HuH-7.5 (cell line): ENCODE results near the gene PTF1A.

ENCODE experiments used
- DNase-seq: peaks from one replicate; pipeline ENCODE4 v3.0.0; 2011; ENCODE audit warnings: low spot score

The PTF1A gene

DNA sequence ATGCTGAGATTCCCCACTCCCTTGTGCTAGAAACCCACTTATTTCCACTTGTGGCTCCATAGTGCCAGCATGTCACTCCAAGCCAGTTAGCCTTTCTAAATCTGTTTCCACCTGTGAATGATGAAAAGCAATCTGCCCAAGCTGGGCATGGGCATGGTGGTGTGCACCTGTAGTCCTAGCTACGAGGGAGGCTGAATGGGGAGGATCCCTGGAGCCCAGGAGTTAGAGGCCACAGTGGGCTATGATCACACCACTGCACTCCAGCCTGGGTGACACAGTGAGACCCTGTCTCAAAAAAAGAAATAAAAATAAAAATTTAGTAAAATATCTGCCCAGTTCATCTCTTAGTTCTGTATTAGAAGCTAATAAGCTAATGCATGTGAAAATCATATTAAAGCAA, 5.0 kb upstream of the PTF1A start:
- DNase-seq, result no peak

DNA sequence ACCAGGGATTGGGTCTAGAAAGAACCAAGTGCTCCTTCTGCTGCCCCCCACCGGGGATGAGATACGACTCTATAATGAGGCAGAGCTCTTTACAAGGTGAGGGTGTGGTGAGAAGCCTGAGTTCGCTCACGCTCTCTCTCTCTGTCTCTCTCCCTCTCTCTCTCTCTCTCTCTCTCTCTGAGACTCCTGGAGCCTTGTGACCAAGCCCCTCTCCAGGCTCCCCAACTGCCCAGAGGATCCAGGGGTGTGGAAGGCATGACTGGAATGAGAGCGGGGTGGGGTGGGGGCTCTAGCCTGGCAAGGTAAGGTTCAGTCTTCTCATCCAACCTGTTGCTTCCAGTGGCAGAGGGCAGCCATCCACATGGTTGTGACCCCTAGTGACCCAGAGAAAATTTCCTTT, 3.1 kb upstream of the PTF1A start:
- no peak for DNase-seq

DNA sequence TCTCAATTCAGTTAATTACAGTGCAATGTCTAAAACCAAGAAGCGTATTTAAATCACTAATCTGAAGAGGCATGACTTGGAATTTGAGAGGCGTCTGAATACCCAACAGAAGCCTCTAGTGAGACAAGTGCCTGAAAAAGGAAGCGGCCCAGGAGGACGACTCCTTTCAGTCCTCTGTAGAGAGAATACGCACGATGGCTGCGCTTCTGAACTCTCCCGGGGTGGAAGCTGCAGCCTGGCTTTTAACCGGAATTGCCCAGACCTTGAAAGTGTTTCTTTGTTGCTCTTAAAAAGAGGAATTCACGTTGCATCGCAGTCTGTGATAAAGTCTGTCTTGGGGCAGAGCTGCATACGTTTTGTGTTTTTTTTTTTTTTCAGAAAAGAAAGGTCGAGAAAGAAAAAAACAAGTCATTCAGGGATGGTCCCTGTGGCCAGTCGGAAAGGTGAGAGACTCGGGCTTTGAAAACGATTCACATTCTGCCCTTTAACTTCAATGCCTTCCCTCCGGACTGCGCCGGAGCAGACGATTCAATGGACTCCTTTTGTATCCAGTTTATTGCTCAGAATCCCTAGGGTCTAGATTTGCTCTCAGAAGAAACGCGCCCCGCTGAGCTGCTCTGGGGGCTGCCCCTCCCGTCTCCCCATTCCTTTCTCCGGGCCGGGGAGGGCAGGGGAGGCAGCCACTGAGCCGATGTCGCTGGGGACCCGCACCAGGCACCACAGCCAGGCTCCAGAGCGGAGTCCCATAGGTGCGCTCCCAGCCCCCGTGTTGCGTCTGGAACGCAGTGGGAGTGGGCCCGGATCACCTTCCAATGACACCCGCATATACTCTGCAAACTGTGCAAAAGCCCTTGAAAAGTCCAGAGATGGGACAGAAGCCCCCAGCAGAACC, 994 bp upstream of the PTF1A start:
- DNase-seq, result no peak

DNA sequence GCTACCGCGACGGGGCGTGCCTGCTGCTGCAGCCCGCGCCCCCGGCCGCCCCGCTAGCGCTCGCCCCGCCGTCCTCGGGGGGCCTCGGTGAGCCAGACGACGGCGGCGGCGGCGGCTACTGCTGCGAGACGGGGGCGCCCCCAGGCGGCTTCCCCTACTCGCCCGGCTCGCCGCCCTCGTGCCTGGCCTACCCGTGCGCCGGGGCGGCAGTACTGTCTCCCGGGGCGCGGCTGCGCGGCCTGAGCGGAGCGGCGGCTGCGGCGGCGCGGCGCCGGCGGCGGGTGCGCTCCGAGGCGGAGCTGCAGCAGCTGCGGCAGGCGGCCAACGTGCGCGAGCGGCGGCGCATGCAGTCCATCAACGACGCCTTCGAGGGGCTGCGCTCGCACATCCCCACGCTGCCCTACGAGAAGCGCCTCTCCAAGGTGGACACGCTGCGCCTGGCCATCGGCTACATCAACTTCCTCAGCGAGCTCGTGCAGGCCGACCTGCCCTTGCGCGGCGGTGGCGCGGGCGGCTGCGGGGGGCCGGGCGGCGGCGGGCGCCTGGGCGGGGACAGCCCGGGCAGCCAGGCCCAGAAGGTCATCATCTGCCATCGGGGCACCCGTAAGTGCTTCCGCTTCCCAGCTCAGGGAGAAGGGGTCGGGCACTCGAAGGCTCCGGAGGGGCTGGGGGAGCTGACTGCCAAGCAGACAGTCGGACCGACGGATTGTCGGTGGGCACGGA, 761 bp downstream of the PTF1A start:
- no peak for DNase-seq

DNA sequence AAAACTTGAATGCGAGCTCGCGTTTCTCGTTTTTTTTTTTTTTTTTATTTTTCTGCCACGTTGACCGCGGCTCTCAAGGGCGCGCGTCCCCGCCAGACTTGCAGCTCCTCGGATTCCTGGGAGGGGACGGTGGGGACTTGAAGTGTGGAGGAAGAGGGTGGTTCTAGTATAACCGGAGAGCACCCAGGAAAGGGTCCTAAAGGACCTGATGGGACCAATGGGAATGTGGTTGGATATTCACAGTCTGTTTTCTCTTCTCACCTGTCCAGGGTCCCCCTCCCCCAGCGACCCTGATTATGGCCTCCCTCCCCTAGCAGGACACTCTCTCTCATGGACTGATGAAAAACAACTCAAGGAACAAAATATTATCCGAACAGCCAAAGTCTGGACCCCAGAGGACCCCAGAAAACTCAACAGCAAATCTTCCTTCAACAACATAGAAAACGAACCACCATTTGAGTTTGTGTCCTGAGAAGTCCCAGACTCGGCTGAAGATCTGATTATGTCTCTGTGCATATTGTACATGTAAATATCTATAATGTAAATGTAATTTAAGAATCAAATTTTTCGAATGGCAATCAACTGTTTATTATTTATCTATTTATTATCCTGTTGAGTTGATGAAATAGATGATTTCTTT, 1.4 kb downstream of the PTF1A start:
- no peak for DNase-seq

DNA sequence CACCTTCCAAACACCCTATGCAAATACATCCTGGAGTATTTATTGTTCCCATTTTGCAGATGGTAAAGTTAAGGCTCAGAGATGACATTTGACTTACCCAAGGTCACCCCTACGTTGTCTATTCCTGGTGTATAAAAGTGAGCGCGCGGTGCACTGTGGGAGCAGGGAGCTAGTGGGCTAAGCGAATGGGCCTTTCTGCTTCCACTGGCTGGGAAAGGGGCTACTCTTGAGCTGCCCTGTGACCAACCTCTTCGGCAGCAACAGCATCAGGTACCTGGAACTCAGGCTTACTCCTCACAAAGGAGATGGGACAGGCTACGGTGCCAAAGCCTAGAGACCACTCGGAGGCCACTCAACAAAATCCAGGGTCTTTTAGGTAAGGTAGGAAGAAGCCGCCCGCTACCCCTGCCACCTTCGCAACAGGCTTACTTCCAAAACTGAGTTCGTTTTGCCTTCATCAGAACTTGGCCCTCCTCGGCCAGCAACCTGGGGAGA, 2.4 kb downstream of the PTF1A start:
- DNase-seq, result no peak

DNA sequence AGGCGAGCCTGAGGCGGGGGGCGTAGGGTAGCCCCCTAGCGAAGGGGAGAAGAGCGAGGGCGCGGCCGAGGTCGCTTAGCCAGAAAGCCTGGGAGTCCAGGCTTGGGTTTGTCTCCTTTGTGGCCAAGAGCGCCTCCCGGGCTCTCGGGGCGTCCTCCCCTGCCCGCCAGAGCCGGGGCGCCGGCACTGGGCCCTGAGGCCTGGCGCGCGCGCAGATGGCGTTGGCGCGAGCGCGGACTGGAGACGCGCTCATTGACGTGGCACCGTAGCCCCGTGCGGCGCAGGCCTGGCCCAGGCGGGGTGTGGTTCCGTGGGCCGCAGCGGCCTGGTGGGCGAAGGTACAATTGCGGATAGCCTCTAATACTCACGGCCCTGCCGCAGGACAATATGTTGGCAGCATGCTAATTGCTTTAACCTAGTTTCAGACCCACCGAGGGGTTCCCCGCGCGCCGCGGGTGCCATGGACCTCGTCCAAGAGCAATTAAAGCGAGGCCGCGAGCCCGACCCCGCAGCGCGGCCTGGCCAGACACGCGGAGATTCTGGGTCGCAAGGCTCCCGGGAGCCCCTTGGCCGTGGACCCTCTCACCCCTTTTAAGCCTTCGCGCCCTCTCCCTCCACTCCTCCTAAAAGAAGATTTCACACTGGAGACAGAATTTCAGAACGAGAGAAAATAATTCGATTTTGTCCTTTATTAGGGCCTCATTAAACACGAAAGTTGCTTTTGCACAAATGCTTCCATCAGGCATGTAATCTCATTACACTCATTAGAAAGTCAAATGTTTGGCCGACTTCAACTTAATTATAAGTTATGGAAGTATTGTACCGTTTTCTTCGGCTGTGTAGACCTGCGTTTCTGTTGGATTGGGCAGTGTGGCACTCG, 3.1 kb downstream of the PTF1A start:
- no peak for DNase-seq

DNA sequence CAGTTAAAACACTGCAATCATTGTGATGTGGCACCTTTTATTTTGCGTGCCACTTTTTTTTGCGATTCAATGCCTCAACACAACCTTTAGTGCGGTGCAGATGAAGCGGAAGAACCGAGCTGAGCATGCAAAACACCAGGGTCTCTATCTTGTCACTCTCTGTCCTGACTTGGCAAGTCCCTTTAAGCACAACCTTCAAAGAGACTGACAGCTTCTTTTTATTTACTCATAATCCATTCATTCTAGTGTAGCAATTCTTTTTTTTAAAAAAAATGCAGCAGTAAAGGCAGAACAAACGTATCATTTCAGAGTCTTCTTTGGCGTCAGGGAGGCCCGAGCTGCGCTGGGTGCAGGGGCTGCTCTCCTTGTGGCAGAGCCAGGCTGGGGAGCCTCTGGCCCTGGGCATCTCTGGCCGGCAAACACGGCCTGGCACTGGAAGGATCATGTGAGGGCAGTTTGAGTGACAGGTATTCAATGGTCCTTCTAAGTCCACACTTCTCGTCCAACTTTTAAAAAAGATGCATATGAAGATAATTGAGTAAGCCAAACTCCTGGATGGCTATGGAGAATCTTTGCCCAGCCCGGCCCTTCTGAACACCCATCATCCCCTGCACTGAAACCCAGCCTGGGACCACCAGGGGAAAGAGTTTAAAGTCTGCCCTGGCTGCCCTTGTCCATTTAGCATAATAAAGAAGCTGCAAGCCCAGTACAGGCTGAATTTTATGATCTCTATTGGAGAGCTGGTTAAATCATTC, 3.9 kb downstream of the PTF1A start:
- DNase-seq, result no peak

DNA sequence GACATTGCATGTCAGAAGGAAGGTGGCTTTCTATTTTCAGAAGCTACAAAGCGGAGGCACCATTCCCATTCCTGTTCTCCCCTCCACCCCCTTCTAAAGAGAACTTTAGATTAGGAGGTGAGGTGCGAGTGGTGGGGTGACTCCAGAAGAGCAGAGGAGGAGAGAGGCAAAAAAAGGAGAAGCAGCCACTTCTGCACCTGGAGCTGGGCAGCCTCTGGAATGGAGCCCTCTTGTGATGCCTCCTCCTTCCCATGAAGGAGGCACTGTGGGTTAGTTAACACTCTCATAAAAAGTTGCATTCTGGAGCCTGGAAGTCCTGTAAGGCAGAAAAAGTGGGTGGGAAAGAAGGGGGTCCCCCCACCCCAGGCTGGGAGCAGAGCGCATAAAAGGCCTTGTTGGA, 4.8 kb downstream of the PTF1A start:
- no peak for DNase-seq

DNA sequence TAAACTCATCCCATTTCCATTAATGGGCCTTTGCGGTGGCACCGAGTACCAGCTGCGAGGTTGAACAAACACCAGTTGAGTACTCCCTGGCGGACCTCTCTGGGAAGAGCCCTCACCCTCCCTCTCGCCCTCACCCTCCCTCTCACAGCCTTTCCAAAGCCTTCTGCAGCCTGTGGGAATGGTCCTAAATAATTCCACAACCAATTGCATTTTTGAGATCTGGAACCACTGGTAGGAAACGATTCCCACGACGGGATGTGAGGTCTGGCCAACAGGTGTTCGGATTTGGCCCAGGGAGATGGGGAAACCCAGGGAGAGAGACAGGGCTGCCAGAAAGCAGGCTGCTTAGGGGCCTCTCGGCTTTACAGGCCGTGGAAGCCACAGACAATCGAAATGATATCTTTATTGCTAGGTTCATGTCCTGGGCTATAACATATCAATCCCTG, 5.3 kb downstream of the PTF1A start:
- DNase-seq, result no peak

DNA sequence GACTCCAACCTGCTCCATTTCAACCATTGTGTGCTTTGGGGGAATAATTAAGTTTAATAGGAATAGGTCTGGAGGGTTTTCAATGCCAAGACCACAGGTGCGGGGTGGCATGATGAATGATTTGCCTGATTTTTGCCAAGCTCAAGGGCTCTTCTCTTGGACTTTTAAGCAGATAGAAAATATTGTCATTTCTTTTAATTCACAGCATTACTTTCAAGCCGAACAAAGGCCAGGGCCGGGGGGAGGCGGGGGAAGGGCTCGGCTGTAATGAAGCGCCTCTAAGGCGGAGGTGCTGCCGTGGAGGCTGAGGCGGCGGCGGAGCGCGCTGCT, 6.5 kb downstream of the PTF1A start:
- DNase-seq, result no peak

DNA sequence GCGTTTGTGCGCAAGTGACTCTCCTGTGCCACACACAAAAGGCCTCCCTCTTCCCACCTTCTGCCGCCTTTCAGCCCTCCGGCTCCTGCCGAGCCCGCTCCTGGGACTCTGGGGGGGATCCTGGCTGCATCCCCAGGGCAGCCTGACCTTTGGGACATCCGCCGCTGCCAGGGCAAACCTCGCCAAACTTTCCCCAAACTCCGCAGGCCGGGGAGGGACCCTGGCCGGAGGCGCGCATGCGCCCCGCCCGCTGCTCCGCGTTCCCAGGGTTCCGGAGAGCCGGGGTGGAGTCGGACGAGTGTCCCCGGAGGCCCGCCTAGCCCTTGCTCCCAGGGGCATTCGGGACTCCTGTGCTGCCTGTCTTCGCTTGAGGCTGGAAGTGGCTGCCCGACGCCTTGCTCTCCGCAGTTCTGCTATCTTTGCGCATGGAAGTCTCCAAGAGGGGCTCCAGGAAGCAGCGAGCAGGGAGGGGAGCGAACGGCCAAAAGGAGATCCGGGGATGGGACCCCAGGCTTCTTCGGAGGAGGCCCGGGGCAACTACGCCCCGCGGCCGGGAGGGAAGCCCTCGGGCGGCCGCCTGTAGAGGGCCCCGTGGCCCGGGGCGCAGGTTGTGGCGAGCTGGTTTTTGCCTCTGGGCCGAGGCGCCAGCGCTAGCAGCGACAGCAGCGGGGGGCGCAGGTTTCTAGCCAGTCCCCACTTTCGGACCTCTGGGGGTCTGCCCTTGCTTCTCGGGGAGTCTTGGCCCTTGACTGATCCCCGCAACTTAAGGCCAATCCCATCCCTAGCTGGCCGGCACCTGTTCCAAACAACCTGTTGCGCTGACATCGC, 7.0 kb downstream of the PTF1A start:
- DNase-seq, result no peak

DNA sequence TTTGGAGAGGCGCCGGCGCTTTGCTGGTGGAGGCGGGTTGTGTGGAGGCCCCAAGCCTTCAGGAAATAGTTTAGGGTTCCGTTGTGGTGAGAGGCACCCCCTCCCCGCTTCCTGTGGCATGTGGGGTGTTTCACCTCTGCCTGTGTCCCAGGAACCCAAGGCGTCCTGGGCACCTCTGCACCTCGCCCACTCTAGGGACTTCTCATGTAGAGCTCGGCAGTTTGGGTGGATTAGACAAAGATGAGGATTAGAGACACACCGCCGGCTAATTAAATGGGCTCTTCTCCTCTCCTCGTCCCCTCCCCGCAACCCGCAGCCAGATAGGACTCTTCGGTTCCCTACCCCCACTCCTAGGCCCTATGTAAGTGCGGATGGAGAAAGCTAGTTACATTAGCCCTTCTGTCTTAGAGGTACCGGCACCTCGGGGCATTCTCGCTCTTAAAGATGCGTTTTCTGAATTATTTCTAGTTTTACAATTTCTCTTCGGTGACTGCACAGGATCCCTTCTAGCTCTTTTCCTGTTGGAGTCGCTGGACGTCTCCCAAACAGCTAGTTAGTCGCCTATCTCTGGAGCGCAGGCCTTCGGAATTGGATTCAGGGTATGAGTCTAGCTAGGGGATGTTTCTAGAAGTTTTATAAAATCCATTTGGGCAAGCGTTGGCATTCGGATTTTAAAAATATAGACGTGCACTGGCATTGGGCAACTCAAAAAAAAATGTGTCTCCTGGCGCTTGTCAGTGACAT, 7.8 kb downstream of the PTF1A start:
- no peak for DNase-seq

DNA sequence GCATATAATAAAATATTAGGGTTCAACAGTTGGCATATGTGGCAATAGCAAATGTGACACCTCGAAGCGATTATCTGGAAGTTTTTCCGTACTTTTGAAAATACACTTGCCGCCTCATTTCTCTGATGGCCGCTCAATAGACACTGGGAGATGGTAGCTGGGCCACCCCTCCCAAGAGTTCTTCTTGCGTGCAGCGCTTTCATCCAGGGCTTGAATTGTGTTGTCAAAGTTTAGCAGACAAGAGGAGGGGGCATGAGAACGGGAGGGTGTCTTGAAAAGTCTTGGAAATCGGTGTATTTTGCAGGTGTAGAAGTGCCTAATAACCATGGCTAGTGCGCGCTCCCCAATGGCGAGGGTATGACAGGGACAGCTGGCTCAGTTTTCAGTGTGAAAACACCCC, 8.5 kb downstream of the PTF1A start:
- DNase-seq, result no peak

DNA sequence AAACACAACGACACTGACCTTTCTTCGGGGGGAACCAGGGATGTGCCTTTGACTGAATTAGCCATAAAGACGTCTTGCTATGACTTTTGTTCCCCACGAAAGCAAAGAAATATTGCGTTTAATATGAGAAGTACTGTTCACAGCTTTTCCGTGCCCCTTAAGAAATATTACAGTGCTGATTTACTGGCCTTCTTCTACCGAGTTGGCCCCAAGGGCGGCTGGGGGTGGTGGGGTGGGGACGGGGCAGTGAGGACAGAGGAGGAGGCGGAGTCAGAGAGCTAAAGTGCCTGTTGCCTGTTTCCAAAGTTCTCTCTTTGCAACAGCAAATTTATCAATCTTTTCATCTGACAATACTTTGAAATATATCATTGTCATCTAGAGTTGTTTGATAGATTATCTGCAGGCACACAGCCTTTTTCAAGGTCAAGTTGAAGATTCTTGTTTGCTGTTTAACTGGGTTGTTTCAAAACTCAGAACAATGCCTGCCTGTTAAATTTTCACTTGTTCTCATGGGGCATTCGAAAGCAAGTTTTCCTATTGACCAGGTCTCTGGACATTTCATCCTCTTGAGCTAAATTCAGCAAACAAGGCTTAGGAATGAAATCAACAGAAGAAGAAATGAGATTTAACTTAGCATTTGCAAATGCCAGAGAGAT, 9.0 kb downstream of the PTF1A start:
- no peak for DNase-seq

DNA sequence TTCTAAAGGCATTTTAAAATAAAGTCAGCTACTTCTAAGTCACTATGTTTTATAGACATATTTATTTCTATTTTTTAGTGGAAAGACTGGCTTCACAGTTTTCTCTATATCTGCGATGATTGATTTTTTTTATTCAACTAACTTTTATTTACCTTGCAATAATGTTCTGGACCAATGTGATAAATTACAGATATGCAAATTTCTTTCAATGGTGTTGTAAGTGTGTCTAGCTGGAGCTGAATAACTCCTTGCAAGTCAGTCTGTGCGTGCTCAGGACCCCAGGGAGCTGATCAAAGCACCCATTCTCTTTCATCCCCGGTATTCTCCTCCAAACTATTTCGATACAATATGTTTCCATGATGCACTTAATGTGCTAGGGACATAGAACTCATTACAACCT, 9.7 kb downstream of the PTF1A start:
- DNase-seq, result no peak

DNA sequence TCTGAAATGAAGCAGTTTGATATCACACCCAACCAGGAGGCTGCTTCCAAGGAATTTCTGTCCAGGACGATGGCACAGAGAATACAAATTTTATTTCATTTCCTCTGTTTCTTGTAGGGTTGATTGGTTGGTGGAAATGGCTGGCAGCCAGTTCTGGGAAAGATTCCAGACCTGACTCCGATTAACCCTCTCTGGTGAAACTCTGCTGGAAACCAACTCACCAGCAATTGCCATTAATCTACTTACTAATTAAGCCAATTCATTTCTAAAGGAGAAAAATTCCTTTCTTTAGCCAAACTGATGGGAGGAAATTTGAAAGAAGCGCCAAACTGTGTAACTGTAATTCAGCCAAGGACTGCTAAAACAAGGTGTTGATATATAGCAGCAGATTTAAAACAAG, 10.7 kb downstream of the PTF1A start:
- no peak for DNase-seq

DNA sequence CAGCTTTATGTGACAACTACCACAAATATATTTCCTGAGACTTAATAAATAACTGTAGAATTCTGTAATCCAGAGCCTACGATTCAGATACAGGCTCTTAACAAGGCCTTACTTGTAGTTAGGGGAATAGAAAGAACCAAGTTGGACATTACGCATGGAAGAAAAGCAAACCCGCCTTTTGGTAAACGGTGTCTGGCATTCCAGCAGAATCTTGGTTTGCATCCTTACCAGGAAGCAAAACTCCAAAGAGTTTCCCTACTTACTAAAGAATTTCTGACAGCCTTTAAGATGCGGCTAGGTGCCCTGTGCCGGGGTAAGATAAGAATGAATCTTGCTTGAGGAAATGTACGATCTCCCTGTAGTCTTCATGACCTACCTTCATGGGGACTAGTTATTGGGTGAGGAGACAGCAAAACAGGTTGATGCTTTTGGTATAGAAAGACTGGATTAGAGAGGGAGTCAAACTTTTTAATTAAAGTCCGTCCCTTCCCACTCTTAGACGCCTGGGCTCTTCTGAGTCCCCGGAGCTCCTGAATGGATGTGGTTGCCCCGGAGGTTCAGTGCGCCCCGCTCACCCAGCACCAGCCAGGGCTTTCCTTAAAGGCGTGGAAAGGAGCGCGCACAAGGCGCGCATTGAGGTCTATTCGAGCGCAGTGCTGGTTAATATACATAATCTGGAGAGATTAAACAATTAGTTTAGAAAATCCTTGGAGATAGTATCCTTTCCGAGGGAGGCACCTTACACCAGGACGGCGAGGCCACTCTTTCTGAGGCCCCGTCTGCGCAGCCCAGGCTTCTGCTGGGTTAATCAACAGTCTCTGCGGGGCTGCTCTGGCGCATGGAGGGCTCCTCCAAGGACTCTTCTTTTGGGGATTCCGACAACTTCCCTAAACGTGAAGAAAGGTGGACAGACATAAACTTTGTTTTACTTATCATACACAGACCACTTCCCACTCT, 11.5 kb downstream of the PTF1A start:
- DNase-seq, result no peak
